ENCODE results near the gene CACNA2D4.

The CACNA2D4 gene

DNA sequence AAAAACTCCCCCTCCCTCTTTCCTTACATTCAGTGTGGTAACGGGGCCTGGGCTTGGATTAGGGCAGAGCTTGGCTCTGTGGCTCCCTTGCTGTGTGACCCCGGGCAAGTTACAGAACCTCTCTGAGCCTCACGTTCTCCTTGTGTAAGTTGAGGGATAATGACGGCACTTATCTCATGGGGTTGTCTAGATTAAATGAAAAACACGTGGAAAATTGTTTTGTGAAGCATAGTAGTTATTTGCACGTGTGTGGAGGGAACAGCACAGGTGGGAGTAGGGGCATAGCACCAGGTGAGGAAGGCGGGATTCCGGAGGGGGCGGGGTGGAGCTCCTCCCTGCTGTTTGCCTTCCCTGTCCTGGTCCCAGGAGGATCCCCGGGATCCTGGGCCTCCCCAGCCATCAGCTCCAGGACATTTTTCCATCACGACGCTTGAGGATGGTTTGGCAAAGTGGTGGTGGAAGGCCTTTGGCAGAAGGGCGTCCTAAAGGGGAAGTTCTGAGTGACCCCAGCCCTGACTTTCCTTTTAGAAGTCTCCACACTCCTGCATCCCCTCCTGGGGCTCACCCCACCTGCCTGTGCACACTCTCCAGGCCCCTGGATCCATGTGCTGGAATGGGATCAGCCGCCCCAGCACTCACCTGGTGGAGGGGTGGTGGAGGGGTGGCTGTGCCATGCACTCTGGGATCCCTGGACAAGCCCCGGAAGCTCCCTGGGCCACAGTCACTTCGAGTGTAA is 75.4 kb downstream of the CACNA2D4 start:
- no peak for DNase-seq

DNA sequence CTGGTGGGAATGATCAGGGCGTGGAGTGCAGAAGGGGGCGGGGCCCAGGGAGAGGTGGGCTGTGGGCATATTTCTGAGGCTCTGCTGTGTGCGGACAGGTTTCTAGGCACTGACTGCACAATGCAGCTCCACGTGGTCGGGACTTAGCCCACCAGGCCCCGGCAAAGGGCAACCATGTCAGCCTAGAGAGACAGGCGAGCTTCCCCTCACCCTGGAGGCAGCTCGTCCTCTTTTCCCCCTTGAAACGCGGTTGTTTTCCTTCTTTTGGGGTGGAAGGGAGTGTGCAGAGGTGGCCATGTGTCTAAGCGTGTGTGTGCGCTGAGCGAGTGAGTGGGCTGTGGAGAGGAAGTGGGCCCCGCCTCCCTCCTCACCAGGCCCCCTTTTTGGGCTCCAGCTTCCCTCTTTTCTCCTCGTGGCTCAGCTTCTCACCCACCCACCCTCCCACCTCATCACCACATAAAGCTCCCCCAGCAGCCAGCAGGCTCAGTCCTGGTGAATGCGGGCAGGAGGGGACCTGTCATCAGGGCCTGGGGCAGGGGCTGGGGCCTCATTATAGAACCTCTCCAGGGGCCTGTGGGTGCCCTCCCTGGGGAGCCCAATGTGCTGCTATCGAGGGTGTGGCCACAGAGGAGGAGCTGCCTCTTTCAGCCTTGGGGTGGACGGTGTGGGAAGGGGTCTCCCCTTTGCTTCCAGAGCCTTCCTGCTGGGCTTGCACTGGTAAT is 76.1 kb downstream of the CACNA2D4 start:
- peak; percentile 12 for DNase-seq

DNA sequence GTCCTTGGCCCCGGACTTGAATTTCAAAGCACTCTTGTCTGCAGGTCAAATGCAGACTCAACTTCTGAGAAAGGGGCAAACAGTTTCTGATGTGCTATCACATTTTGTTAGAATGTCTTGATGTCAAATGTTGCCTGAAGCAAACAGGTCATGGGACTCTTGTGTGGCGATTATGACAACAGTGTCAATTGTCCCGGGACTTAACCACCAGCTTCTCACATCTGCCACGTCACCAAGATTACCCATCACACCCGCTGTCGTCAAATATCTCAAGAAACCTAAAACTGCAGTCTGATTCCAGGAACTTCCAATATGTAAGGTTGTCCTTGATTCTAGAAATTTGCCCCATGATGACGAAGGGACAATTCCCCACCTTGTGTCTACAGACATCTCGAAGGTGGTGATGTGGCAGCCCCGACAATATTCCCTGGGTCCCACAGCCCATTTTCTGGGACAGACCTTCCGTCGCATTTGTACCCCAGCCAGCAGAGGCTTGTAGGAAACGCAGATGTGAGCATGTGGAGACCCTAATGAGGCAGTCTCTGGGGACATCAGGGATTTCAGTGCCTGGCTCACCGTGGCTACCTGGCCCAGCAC is 76.8 kb downstream of the CACNA2D4 start:
- DNase-seq = no peak

DNA sequence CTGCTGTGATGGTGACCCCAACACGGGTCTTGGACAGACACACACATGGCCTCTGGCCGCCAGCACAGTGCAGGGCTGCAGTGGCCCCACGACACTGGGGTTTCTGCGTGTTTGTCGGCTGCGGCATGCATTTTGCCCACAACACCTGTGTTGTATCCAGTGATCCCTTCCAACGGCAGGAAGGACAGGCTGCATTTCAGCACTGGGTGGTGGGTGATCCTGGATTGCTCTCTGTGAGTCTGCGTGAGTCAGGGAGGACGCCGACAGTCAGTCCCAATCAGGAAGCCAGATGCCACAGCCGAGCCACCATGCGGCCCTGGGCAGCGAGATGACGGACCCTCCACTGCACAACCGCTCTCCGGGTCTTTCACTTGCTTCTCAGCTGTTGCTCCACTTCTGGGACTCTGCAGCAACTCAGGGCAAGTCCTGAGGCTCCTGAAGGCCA is 77.4 kb downstream of the CACNA2D4 start:
- no peak for DNase-seq

DNA sequence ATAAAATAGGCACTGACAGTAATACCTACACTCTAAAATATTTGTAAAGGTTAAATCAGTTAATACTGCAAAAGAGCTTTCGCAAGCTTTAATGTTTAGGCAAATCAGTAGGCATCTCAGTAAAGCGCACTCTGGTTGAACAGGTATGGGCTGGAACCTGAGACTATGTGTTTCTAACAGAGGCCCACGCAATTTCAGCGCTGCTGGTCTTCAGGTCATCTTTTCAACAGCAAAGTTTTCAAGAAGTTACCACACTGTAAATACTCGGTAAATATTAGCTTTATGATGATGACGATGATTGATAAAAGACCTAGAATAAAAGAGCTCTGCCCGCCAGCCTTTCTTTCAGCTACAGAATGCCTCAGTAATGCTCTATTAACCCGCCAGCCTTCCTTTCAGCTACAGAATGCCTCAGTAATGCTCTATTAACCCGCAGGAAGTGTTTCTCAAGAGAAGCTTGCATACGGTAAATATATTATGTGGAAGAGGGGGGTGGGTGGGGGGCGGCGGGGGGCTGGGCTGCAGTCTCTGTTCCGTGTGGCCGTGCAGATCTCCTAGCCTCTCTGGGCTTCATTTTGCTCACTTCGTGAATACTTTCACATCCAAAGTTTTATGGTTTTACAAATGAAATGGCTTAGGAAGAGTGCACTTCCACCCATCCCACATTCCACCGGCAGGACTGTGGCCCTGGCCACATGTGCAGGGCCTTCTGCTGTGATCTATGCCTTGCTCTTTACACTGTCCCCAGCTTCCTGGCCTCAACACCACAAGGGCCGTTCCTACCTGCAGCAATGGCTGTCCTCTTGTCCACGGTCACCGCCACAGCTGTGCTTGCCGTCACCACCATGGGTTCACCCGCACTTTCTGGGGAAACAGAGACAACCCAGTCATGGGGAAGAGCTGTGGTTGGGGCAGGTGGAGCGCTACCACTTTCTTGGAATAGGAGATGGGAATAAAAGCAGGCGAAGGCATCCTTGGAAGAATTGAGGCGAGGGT is 78.2 kb downstream of the CACNA2D4 start:
- no peak for DNase-seq

DNA sequence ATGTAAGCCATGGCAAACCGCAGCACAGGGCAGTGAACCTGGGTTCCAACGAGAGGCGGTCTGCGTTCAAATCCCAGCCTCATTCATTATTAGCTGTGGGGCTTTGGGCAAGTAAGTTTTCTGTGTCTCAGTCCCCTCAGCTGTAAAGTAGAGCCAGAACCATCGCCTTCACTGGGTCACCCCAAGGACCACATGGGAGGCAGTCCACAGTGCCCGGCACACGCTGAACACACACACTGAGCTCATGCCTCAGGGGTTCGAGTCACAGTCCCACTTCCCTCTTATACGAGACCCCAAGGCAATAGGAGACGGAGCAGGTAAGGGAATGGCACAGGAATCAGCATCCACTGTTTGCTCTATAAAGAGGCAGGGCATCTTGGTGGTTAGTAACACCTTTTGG is 79.0 kb downstream of the CACNA2D4 start:
- no peak for DNase-seq

DNA sequence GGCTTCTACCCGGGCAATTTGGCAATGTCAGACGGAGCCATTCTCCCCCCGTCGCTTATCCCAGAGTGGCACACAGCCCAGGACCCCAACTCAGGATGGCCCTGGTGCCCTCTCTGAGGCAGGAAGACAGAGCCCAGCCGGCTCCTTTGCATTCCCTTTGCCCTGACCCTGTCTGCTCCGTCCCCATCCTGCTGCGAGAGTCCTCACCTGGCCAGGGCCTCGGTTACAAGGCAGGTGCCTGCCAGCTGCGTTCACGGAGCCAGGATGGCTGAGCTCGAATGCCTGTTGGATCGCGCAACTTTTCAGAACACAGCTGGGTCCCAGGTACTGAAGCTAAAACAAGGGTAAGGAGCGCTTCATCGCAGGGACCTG is 79.5 kb downstream of the CACNA2D4 start:
- no peak for DNase-seq

DNA sequence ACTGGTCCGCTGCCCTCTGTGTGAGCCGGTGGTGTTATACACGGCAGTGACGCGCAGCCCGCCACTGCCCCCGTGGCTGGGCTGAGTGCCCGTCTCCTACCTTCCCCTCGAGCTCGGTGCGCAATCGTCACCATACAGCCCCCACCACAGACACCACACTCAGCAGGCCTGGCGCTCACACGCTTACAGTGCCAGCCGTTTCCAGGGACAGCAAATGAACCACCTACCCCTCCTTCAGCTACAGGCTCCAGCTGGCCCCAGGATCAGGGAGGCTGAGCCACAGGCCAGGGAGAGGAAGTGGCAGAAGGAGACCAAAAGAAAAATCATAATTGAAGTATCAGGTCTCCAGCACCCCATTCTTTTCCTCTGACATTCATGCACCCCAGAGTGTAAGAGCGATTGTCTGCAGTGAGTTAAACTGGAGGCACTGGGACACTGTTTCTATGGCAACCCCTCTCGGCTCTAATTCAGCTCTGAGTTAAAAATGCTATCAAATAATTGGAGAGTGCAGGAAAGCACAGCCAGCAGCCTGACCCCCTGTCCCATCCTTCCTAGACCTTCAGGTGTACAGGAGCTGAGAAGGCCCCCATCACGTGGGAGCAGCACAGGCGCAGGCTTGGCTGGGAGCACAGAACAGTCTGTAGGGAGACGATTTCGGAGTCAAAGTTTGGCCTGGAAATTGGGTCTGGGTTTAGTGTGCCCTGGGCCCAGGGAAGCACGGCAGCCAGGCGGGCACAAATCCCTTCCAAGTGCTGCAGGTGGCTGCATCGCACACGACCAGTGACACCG is 80.1 kb downstream of the CACNA2D4 start:
- no peak for DNase-seq

DNA sequence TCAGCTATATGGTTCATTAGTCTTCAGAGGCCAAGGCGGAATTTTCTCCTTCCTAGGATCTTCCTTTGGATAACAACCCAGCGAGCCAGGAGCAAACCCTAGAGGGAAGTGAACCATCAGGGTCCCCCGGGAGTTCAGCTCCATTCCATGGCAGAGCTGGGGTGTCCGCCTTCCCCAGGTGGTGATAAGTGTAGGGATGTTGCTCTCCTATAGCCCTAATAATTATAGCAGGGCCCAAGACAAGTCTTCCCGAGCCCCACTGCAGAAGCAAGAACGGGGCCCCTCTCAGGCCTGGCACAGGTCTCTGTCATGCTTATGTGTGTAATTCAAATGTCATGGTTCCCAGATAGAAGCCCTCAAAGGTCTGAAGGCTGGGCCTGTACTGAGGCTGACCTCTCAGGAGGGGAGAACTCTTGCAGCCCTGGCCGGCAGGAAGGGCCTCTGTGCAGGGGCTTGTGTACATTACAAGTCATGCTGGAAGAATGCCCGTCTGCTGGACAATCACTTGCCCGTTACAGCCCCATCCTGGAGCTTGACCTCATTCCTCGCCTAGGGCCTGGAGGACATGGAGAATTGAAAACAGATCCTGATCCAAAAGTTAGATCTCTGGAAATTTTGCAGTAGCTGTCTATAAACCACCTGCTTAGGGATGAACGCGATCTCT is 80.8 kb downstream of the CACNA2D4 start:
- DNase-seq = no peak

DNA sequence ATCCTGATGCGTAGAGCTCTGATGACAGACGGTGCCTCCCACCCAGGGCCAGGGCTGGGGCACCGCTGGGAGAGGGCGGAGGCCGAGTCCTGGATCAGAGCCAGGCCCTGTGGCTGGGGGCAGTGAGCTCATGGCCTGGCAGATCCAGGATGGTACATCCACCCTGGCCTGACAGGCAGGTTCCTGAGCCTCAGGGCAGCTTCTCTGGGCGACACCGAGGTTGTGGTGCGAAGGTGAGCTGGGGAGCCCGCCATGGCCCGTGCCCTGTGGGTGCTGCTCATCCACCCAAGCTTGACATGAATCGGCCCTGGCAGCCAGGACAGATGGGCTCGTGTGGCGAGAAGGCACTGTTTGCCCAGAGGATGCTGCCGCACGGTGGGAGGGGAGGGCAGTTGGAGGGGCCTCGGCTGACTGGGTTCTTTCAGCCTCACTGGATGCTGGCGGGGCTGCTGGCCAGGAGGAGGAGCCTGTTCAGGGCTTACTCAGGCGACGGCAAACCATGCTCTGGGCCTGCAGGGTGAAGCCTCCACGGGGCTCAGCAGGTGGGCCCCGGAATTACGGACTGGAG is 81.5 kb downstream of the CACNA2D4 start:
- DNase-seq = no peak

DNA sequence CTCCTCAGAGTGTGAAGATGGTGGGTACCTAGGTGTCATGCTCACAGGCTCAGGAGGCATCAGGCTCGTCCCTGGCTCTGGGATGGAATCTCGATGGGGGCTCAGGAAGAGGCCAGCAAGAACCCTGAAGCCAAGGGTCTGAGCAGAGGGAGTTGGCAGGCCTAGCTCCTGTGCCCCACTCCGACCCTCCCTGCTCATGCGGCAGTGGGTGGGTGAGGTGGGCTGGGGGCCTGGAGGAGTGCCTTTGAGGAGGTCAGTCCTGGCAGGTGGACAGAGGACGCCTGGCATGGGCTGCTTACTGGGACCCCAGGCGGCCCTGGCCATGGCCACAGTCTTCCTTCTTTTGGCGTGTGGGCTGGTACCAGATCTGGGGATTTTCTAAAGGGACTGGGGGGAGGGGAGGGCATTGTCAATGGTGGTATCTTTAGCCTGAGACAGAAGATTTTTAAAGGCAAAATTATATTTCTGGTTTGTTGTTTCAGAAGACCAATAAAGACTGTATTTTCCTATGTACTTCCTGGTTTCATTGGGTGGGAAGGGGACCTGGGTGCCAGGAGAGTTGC is 82.1 kb downstream of the CACNA2D4 start:
- no peak for DNase-seq

DNA sequence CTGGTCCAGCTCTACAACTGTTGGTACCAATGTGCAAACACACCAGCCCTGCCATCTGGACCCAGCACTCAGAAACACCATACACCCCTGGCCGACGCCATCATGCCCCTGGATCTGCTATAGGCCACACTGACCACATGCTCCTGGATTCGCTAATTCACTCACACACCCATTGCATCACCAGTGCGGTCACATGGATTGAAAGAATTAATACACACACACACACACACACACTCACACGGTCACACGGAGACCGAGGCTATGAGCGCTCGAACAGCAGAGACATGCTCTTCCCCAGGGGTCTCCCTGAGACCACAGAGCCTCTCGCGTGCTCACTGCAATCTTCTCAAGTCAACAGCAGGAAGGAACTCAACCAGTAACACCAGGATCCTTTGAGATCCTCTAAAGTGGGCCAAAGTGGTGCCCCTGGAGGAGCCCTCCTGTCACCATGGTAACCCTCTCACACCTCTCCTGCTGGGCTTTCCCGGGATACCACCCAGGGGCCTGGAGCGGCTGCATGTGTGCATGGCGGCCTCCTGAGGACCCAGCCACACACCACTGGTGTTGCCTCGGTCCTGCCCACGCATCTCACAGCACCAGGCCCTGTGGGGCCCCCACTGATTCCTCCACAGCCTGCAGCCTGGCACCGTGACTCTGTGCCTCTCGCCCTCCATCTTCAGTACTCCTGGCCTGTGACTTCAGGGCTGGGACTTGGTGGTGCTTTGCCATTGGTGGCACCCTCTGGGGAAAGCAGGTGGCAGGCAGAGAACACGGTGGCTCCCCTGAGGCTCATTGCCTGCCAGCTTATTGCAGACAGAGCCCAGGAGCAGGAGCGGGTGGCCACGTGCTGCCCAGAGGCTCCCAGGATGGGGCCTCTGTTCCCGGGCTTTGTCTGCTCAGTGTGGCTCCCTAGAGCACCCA is 83.0 kb downstream of the CACNA2D4 start:
- DNase-seq = no peak

DNA sequence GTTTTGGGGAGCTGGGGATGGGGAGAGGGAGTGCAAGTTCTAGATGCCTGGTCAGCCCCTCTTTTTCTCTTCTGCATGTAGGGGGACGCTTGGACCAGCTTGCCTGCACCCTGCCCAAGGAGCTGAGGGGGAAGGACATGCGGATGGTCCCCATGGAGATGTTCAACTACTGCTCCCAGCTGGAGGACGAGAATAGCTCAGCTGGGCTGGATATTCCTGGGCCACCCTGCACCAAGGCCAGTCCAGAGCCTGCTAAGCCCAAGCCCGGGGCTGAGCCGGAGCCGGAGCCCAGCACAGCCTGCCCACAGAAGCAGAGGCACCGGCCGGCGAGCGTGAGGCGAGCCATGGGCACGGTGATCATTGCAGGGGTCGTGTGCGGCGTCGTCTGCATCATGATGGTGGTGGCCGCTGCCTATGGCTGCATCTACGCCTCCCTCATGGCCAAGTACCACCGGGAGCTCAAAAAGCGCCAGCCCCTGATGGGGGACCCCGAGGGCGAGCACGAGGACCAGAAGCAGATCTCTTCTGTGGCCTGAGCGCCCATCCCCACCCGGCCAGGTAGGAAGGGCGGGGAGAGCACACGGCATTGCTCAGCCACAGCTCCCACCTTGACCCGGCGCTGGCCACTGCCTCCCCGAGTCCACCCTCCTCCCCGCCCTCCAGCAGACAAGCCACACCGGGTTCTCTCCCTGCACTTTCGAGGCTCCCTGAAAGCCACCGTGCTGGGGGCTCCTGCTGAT is 84.1 kb downstream of the CACNA2D4 start:
- DNase-seq = no peak

DNA sequence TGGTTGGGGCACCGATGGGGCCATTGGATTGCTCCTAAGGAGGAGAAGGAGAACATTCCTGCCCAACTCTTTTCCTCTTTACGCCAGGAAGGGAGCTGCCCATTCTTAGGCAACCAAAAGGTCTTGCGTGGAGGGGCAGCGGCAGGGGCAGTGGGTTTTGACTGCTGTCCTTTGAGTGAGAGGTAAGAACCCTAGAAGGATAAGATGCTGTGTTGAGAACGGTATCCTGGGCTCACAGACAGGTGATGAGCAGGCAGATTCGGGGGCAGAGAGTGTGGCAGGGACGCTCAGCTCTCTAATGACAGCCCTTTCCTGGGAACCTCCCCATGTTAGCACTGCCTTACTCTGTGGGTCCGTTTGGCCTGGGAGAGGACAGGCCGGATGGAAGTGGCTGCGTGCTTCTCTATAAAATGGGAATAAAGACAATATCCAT is 84.8 kb downstream of the CACNA2D4 start:
- no peak for DNase-seq

DNA sequence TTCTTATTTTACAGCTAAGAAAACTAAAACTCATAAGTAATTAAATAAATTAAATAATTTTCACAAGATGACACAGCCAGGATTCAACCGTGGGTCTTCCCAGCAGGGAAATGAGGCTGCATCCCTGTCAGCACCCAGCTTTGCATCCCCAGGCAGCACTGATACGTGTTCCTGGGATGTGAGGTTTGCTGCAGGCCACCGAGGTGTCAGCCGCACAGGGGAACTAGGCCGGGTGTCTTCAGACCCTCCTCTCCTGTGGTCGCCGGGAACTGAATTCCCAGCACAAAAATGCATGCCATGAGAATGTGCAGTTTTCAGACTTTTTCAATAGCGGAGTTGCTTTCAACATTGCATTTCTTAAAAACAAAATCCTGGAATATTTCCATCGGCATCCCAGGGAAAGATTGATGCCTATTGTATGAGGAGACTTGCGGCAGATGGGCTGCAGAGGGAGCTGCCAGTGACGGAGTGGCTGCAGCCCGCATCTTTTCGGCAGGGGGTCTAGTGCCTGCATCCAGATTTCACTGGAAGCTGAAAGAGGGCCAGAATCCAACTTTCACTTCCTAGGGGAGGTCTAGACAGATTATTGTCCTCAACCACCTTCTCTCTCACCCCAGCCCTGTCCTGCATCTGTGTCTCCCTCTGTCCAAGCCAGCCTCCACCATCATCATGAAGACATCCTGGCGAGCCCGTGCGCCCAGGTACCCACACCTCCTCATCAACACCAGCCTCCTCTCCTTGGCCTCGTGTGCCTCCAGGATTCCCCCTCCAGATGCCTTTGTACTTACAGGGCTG is 85.5 kb downstream of the CACNA2D4 start:
- no peak for DNase-seq

DNA sequence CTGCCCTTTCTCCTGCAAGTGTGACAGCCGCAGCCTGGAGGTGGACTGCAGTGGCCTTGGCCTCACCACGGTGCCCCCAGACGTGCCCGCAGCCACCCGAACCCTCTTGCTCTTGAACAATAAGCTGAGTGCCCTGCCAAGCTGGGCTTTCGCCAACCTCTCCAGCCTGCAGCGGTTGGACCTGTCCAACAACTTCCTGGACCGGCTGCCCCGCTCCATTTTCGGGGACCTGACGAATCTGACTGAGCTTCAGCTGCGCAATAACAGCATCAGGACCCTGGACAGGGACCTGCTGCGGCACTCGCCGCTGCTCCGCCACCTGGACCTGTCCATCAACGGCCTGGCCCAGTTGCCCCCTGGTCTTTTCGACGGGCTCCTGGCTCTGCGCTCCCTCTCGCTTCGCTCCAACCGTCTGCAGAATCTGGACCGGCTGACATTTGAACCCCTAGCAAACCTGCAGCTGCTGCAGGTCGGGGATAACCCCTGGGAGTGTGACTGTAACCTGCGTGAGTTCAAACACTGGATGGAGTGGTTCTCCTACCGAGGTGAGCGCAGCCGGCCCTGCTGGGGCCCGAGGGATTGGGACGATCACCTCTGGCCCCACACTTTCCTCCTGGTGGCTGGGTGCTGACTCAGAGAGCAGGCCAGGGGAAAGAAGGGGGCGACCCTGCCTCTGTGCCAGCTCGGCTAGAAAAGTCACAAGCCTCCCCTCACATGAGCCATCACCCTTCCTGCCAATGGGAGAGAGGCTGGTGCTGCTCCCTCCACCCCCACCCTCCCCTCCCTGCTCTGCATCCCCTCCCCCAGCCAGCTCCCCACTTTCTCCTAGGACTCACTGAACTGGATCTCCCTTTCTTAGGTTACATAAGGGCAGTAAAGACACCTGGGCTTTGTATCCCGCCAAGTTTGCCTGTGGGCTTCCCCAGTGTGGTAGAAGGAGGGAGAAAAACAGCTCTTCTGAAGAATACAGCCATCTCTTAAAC is 87.2 kb downstream of the CACNA2D4 start:
- DNase-seq = no peak

DNA sequence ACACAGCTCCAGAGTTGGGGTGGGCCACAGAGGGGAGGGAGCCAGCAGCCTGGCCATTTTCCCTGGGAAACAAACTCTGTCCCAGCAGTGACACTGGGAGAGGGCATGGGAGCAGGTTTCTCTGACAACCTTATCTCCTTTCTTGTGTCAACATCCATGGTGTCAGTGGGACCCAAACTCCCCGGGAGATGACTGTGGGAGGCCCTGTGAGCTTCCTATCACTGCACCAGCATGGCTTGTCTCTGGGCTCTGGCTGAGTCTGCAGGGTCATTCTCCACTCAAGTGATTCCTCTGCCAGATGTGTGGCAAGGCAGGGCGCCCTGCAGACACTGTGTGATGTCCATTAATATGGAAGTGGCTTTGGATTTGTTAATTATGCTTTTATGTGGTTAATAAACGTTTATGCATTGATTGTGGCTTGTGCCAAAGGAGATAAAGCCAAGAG is 88.0 kb downstream of the CACNA2D4 start:
- DNase-seq = no peak

Data from activated CD8-positive, alpha-beta memory T cell treated with anti-CD3 and anti-CD28 coated beads, Interleukin-2, amount 50 U/mL, for 4 hours (primary cell).